HCT116 (cell line): ENCODE results near the gene CSF3R. TPM values are rescaled to one million over a fixed set of nuclear protein-coding genes. Genes with fewer than 3 reads are reported as not detected.

Experiments
- ATAC-seq: fragments of 200-7000 bp; cut with Tn5 transposase; 2 replicates; pipeline ENCODE4 v1.9.1; 2020; ENCODE audit warnings: mild to moderate bottlenecking, moderate library complexity
- BruUV-seq: library from RNA; stranded (reverse); fragments of 400-500 nt; replicated peaks from 2 replicates; lab custom pipeline; 2021; lab: Mats Ljungman, UMichigan
- CTCF ChIA-PET: fragments of 300-600 bp; sonication (Branson Sonifier 250); formaldehyde crosslinking; loops from one replicate; lab custom pipeline; 2021; ENCODE audit warnings: antibody characterized with exemption; lab: Charles Lee
- POLR2A ChIA-PET: fragments of 300-600, 350-600 bp; sonication (Branson Sonifier 250); formaldehyde crosslinking; loops from one replicate; lab custom pipeline; 2021; ENCODE audit warnings: antibody characterized with exemption; lab: Charles Lee
- RAD21 ChIA-PET, 2 experiments: fragments of 300-600 bp; sonication (Branson Sonifier 250); formaldehyde crosslinking; loops; one replicate each; lab custom pipeline; 2023; ENCODE audit warnings: low total read pairs in 2 of 2; ENCODE audit not compliant: uncharacterized antibody in 2 of 2, unreplicated experiment in 2 of 2, low non-redundant PET in 1 of 2; lab: Charles Lee
- DNase-seq: peaks from one replicate; pipeline ENCODE4 v3.0.0-alpha.2; 2010; ENCODE audit warnings: low read depth, low spot score
- H2AFZ ChIP-seq: fragments of 200-600 bp; shearing (Covaris generic), sonication (generic); 2 replicates; pipeline ENCODE4 v1.6.1; 2017; ENCODE audit warnings: low read depth, mixed run types, mixed read lengths, antibody characterized with exemption, low read length; ENCODE audit not compliant: poor library complexity, severe bottlenecking
- H3K27ac ChIP-seq: 2 replicates; pipeline ENCODE4 v1.5.1; 2012; ENCODE audit warnings: low read depth, low read length
- H3K27me3 ChIP-seq: fragments of 200-600 bp; sonication (generic); 2 replicates; pipeline ENCODE4 v1.6.1; 2016; ENCODE audit warnings: mixed run types, low read length, mixed read lengths; ENCODE audit not compliant: insufficient read depth
- H3K36me3 ChIP-seq, 2 experiments: fragments of 200-500 bp in 1 of 2; fragments of 200-600 bp in 1 of 2; sonication (Bioruptor generic) in 1 of 2; sonication (generic) in 1 of 2; 2 replicates each; pipeline versions ENCODE4 v1.5.1 to v1.6.1; 2014 to 2016; ENCODE audit warnings: low read length in 2 of 2, inconsistent platforms in 1 of 2, mixed read lengths in 1 of 2, mixed run types in 1 of 2; ENCODE audit not compliant: insufficient read depth in 2 of 2, control insufficient read depth in 1 of 2
- H3K4me1 ChIP-seq, 2 experiments: fragments of 200-600 bp in 1 of 2; sonication (generic) in 1 of 2; 2 replicates each; pipeline versions ENCODE4 v1.5.1 to v1.6.1; 2012 to 2017; ENCODE audit warnings: low read length in 2 of 2, inconsistent platforms in 1 of 2, mild to moderate bottlenecking in 1 of 2, mixed read lengths in 1 of 2, mixed run types in 1 of 2, moderate library complexity in 1 of 2; ENCODE audit not compliant: insufficient read depth in 2 of 2, control insufficient read depth in 1 of 2
- H3K4me2 ChIP-seq: fragments of 200-600 bp; sonication (generic); 2 replicates; pipeline ENCODE4 v1.6.1; 2017; ENCODE audit warnings: mixed run types, low read length, mixed read lengths
- H3K4me3 ChIP-seq, 2 experiments: fragments of 200-600 bp in 1 of 2; sonication (generic) in 1 of 2; replicated peaks in 1 of 2; 2 replicates each; pipeline ENCODE4 v1.5.1; 2011 to 2016; ENCODE audit warnings: low read length in 2 of 2, control low read depth in 1 of 2, low read depth in 1 of 2, mild to moderate bottlenecking in 1 of 2, mixed read lengths in 1 of 2, mixed run types in 1 of 2
- H3K79me2 ChIP-seq: fragments of 200-600 bp; sonication (generic); 2 replicates; pipeline ENCODE4 v1.6.1; 2017; ENCODE audit warnings: mild to moderate bottlenecking, mixed run types, low read length, moderate library complexity, mixed read lengths; ENCODE audit not compliant: insufficient read depth
- H3K9ac ChIP-seq: fragments of 200-600 bp; sonication (generic); 2 replicates; pipeline ENCODE4 v1.6.1; 2016; ENCODE audit warnings: low read length, mixed read lengths
- H3K9me2 ChIP-seq: fragments of 200-600 bp; sonication (generic), shearing (Covaris generic); 2 replicates; pipeline ENCODE4 v1.6.1; 2017; ENCODE audit warnings: mixed run types, mild to moderate bottlenecking, moderate library complexity; ENCODE audit not compliant: insufficient read depth
- H3K9me3 ChIP-seq, 2 experiments: fragments of 200-500 bp in 1 of 2; fragments of 200-600 bp in 1 of 2; sonication (Bioruptor generic) in 1 of 2; sonication (generic) in 1 of 2; 2 replicates each; pipeline ENCODE4 v1.6.1; 2014 to 2017; ENCODE audit warnings: low read length in 2 of 2, mixed read lengths in 2 of 2, inconsistent platforms in 1 of 2, low read depth in 1 of 2, mild to moderate bottlenecking in 1 of 2, mixed run types in 1 of 2, moderate library complexity in 1 of 2; ENCODE audit not compliant: control insufficient read depth in 1 of 2, insufficient read depth in 1 of 2
- H4K20me1 ChIP-seq: fragments of 200-600 bp; sonication (generic), shearing (Covaris generic); 2 replicates; pipeline ENCODE4 v1.6.1; 2017; ENCODE audit warnings: mixed run types, mild to moderate bottlenecking, moderate library complexity; ENCODE audit not compliant: insufficient read depth
- CEBPB ChIP-seq: IDR thresholded peaks from 2 replicates; pipeline ENCODE4 v1.6.1; 2012; ENCODE audit warnings: low read depth
- ELF1 ChIP-seq: IDR thresholded peaks from 2 replicates; pipeline ENCODE4 v1.6.1; 2012; ENCODE audit warnings: low read depth, borderline replicate concordance
- EZH2 ChIP-seq: fragments of 200-600 bp; sonication (generic); IDR thresholded peaks from 2 replicates; pipeline ENCODE4 v1.6.1; 2017; ENCODE audit warnings: antibody characterized with exemption, mixed run types
- EZH2phosphoT487 ChIP-seq: fragments of 200-600 bp; IDR thresholded peaks from 2 replicates; pipeline ENCODE4 v1.6.1; 2018; ENCODE audit warnings: antibody characterized with exemption, borderline replicate concordance
- FOSL1 ChIP-seq: IDR thresholded peaks from 2 replicates; pipeline ENCODE4 v1.6.1; 2012; ENCODE audit warnings: low read depth
- POLR2AphosphoS5 ChIP-seq: IDR thresholded peaks from 2 replicates; pipeline ENCODE4 v1.6.1; 2011; ENCODE audit warnings: mild to moderate bottlenecking, low read depth, low read length, moderate library complexity
- RAD21 ChIP-seq: IDR thresholded peaks from 2 replicates; pipeline ENCODE4 v1.6.1; 2012; ENCODE audit warnings: low read depth, mild to moderate bottlenecking
- SIN3A ChIP-seq: IDR thresholded peaks from 2 replicates; pipeline ENCODE4 v1.6.1; 2012; ENCODE audit warnings: low read depth
- SP1 ChIP-seq: IDR thresholded peaks from 2 replicates; pipeline ENCODE4 v1.6.1; 2012; ENCODE audit warnings: low read depth
- SRF ChIP-seq: IDR thresholded peaks from 2 replicates; pipeline ENCODE4 v1.6.1; 2012; ENCODE audit warnings: low read depth
- TCF7L2 ChIP-seq: IDR thresholded peaks from 2 replicates; pipeline ENCODE4 v1.7.0; 2011; ENCODE audit warnings: borderline replicate concordance, inconsistent platforms; ENCODE audit not compliant: insufficient read depth, insufficient read length; ENCODE audit errors: extremely low read depth
- ZFX ChIP-seq: fragments of 450-650 bp; IDR thresholded peaks from 2 replicates; pipeline ENCODE4 v1.6.1; 2017
- intact Hi-C: fragments of 100-400 bp; cut with micrococcal nuclease; formaldehyde crosslinking; loops from 2 replicates; pipeline ENCODE4 v1.10.0; 2022
- total RNA-seq: library from RNA; stranded (reverse); gene quantifications from one replicate; pipeline ENCODE4 v1.2.1, GENCODE V29; 2021; ENCODE audit not compliant: unreplicated experiment
- TF ChIP-seq, protein P1 (sequence below): IDR thresholded peaks from 2 replicates; pipeline ENCODE4 v1.6.1; 2012

Gene CSF3R
- total RNA-seq, 1 experiment from 2014 or later, result 0.32 TPM

DNA sequence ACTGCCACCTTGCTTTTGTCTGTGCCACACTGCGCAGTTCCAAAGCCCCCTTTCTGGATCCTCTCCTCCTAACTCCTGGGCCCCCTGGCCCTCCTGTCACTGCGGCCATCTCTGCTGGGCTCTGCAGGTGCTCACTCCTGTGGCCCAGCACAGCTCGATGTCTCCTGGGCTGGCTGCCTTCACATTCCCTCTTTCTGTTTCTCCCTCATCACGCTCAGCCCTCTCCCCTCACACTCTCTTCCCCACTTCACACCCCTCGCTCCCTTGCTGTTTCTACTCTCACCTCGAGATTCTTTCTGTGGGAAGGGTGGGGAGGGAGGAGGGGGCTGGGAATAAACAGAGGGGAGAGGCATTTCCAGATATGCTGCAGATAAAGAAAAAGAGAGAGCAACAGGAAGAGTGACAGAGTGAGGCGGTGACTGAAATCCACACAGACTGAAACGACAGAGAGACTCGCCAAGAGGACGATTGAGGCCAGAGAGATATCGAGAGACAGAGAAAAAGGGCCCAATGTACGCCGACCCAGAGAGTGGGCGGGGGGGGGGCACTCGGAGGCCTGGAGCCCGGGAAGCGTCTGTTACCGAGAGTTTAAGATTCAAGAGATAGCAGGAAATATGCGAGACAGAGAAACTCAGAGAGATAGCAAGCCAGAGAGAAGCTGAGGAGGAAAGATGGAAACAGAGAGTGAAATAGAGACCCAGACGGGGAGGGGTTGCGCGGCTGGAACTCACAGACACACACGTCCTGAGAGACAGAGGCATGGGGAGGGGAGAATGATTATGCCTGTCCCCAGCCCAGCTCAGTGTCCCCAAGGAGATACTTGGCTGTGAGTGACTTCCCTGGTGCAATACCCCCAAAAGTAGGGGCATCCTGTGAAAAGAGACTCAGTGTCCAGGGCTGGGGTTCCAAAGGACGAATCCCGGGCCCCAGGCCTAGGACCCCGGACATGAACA is 666 bp downstream of the CSF3R start:
- no peak overlapping the region for H3K4me2 ChIP-seq
- no peaks in the 10 kb centered on the region for H3K9me3 ChIP-seq
- no peaks in the 10 kb centered on the region for H3K4me1 ChIP-seq
- TF ChIP-seq, protein P1, sequence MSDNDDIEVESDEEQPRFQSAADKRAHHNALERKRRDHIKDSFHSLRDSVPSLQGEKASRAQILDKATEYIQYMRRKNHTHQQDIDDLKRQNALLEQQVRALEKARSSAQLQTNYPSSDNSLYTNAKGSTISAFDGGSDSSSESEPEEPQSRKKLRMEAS, result no peak
- TF ChIP-seq ZFX, result no peak
- no peak for TF ChIP-seq CEBPB
- no peak for TF ChIP-seq SRF
- TF ChIP-seq TCF7L2, result no peak
- no peaks in the 10 kb centered on the region for H4K20me1 ChIP-seq
- POLR2A ChIA-PET, result no interaction called here
- H2AFZ ChIP-seq, result no peak overlapping the region
- peaks cover 13% of the 10 kb centered on the region for H3K27me3 ChIP-seq
- no peaks in the 10 kb centered on the region for H3K36me3 ChIP-seq
- no peaks in the 10 kb centered on the region for H3K9me2 ChIP-seq
- CTCF ChIA-PET, result no interaction called here
- H3K27ac ChIP-seq, result no peak overlapping the region
- BruUV-seq, result no TSS peak
- DNase-seq, result no peak
- H3K9ac ChIP-seq, result no peak overlapping the region
- no peaks in the 10 kb centered on the region for H3K79me2 ChIP-seq
- RAD21 ChIA-PET, result no interaction called here
- H3K4me3 ChIP-seq, result no peak overlapping the region
- intact Hi-C loops, result no loop called here
- ATAC-seq, result no peak

DNA sequence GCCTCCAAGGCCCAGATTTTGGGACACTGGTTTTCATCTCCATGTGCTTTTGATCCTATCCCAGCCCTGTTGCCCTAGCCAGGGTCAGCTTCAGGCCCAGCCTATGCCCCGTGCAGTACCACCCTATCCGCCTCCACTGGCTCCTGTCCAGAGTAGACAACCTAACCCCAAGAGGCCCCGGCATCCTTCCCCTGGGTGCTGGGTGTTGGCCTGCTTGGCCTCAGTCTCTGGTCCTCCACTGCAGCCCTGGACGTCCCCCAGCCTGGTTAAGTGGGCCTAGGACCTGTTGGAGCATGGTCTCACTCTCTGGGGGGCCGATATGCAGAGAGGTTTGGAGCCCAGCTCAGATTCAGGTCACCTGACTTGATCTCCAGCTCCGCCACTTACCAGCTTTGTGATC is 1.6 kb downstream of the CSF3R start:
- ATAC-seq (no peak), DNase-seq (no peak)
- Histone ChIP-seq H3K4me1 (no peaks in the 10 kb centered on the region), H3K27ac (no peak overlapping the region), H3K9me3 (no peaks in the 10 kb centered on the region), H3K27me3 (peaks cover 13% of the 10 kb centered on the region), H3K4me2 (no peak overlapping the region), H3K9me2 (no peaks in the 10 kb centered on the region), H3K36me3 (no peaks in the 10 kb centered on the region), H3K9ac (no peak overlapping the region), H3K79me2 (no peaks in the 10 kb centered on the region), H3K4me3 (no peak overlapping the region), H2AFZ (no peak overlapping the region), H4K20me1 (no peaks in the 10 kb centered on the region)
- intact Hi-C loops, result no loop called here
- no TSS peak for BruUV-seq
- ChIA-PET RAD21 (no interaction called here), POLR2A (no interaction called here), CTCF (no interaction called here)
- TF ChIP-seq ZFX (no peak), FOSL1 (no peak), SP1 (no peak), POLR2AphosphoS5 (no peak), RAD21 (no peak), EZH2phosphoT487 (no peak), SIN3A (no peak), EZH2 (no peak), ELF1 (no peak)
- TF ChIP-seq, protein P1, result no peak
